ENCODE results near the gene RALB.

RALB gene

DNA sequence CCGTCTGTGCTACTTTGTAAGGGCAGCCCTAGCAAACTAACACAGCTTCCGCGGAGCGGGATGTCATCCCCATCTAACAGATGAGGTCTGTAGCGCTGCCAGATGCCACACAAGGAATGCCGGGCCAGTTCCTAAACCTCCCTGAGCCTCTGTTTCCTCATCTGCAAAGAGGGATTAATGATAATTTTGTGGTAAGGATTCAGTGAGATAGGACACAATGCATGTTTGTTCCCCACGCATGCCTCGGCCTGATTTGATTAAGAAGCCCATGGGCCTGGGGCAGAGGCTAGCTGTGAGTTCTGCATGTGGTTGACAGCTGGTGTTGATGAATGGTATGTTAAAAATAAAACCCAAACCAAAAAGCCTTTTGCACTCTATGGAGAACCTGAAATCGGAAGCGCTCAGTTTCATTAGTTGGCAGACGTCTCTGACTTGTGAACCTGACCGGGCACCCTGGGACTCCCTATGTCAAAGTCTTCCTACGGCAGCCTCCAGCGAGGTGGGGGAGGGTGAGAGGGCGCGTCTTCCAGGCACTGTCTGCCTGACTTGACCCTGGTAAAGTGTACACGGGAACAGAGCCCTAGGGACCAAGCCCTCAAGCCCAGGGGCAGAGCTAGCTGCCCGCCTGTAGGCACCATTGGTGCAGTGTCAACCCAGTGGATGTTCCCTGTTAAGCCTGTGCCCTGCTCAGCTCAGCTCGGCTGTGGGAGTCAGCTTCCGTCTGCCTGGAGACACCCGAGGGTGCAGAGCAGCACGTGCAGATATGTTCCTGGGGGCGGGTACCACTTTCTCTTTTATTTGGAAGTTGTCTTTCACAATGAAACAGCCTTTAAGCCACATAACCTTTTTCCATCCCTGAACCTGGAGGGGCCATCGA lies 78.5 kb downstream of the RALB start:
- no peak overlapping the region for H3K4me3 ChIP-seq (ENCODE audit: low read depth, low read length)

DNA sequence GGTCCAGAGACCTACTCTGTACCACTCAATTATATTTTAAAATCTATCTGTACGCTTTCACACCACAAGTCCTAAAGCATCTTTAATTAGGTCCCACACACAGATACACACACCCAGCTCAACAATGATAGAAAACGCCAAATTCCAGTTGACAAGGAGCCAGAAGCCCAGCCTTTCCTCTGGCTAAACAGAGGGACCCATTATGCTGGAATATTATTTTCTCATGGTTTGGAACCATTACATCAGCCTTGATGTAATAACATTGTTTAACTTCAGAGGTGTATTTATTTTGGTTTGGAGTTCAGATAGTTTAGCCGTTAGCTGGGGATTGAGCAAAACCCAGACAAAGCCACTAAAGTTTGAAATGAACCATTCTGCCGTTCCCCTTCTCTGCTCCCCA lies 79.3 kb downstream of the RALB start:
- H3K4me3 ChIP-seq (ENCODE audit: low read depth, low read length), result no peak overlapping the region

DNA sequence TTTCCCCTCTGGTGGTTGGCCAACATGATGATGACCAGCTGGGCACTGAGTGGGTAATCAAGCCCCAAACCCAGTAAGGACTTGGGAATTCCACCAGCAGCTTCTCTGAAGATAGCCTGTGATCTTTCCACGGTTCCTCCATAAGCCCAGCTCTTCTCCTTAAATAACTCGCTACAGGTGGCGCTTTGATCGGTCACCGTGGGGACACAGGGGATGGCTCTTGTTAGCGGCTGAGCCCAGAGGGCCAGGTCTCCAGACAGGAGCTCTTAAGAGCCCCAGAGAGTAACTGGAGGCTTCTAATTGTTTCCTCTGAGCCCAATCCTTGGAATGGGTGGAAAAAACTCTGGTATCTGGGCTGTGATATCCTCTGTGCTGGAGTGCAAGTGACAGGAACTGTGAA lies 79.7 kb downstream of the RALB start:
- no peak overlapping the region for H3K4me3 ChIP-seq (ENCODE audit: low read depth, low read length)

GRCh38 chr2:120334068-120334467 lies 81.4 kb downstream of the RALB start:
- no peak overlapping the region for H3K4me3 ChIP-seq (ENCODE audit: low read depth, low read length)

GRCh38 chr2:120336749-120337148 lies 84.1 kb downstream of the RALB start:
- no peak overlapping the region for H3K4me3 ChIP-seq (ENCODE audit: low read depth, low read length)

DNA sequence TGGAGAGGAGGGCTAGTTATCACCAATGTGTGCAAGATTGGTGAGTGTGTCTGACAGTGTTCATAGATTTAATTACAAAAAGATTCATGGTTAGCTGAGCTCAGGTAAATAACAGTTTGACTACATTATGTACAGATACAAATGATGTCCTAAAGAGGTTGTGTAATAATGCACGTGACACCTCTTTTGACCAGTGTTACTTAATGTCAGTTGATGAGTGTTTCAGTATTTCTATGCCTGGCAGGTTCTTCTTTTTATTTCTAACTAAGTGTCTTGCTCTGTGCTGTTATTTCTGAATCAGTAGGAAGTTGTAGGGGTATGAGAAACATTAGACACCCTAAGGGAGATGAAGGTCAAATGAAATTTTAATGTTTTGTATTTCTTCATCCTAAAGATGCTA lies 85.4 kb downstream of the RALB start:
- no peak overlapping the region for H3K4me3 ChIP-seq (ENCODE audit: low read depth, low read length)

- no peak overlapping the region for H3K4me3 ChIP-seq (ENCODE audit: low read depth, low read length)
These were observed 89.3 kb downstream of the RALB start for GRCh38 chr2:120341977-120342376.

DNA sequence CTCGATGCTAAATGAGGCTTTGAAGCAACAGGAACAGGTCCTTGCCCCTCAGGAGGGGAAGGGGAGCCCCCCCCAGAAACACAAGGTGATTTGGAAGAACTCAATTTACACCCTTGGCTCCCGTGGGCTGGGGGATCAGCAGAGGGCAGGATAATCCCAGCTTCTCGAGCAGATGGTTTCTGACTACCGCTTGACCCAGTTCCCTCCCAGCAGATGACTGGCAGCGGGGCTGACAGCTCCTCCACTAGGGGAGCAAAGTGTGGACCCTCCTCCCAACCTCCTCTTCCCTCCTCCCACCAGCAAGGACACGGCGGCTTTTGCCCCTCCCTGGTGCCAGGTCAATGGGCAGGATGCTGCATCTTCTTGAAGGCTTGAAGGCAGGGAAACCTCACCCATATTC lies 89.8 kb downstream of the RALB start:
- no peak overlapping the region for H3K4me3 ChIP-seq (ENCODE audit: low read depth, low read length)

- no peak overlapping the region for H3K4me3 ChIP-seq (ENCODE audit: low read depth, low read length)
These were observed 90.4 kb downstream of the RALB start for GRCh38 chr2:120343100-120343432.

DNA sequence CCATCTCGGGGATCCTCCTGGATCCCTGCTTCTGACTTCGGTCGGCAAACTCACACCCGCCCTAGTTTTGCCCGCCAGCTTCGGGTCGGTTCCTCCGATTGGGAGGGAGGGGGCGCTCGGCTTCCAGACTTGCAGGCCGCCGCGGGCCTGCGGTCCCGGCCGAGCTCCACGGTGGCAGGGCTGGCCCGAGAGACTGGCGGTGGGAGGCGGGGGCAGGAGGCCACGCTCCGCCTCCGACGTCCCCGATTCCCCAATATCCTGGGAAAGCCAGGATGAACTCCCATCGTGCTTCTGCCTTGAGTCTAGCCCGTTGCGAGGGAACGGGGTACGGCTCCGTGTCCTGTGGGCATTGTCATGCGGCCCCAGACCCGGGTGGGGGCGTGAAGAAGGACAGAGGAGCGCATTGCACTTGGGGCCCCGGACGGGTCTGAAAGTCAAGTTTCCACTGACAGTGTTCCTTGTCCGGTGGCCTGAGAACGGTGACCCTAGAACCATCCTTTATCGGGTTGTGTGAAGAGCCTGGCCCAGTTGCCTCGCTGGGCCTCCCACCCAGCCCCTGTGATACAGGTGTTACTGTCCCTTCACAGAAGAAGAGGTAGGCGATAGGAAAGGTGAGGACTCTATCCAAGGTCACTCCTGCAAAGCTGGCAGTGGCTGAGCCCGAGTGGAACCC lies 90.9 kb downstream of the RALB start:
- no peak overlapping the region for H3K4me3 ChIP-seq (ENCODE audit: low read depth, low read length)

Data from iPS-11a (cell line).